K562 (cell line): ENCODE results near the gene HPCAL1. TPM values are rescaled to one million over a fixed set of nuclear protein-coding genes. Genes with fewer than 3 reads are reported as not detected.

ENCODE experiments used
- BMI1 ChIP-seq: fragments of 150-350 bp; IDR thresholded peaks from 2 replicates; pipeline ENCODE4 v1.6.1; 2014; ENCODE audit warnings: low read length
- CBFB ChIP-seq: sonication (generic); formaldehyde crosslinking; IDR thresholded peaks from 2 replicates; pipeline ENCODE4 v1.4.0; 2020; ENCODE audit warnings: mild to moderate bottlenecking, missing genetic modification reagents
- KAT8 ChIP-seq: fragments of 450-650 bp; IDR thresholded peaks from 2 replicates; pipeline ENCODE4 v1.6.1; 2016; ENCODE audit warnings: low read depth, mild to moderate bottlenecking
- KDM5B ChIP-seq: fragments of 200-600 bp; sonication (generic); IDR thresholded peaks from 2 replicates; pipeline ENCODE4 v1.6.1; 2012; ENCODE audit warnings: low read depth, mild to moderate bottlenecking, moderate library complexity, low read length, control low read depth, inconsistent platforms; ENCODE audit not compliant: insufficient replicate concordance
- MYNN ChIP-seq, 2 experiments: sonication (generic); formaldehyde crosslinking in 1 of 2; IDR thresholded peaks; 2 replicates each; pipeline versions ENCODE4 v1.5.0 to v1.6.1; 2016 to 2020; ENCODE audit warnings: antibody characterized with exemption in 1 of 2, missing genetic modification reagents in 1 of 2
- SRSF1 ChIP-seq: fragments of 200-400 bp; formaldehyde crosslinking; IDR thresholded peaks from 2 replicates; pipeline ENCODE4 v1.6.1; 2017; ENCODE audit warnings: mild to moderate bottlenecking, low read depth, low read length, moderate library complexity
- ZNF584 ChIP-seq: fragments of 200-800 bp; sonication (Bioruptor generic); IDR thresholded peaks from 2 replicates; pipeline ENCODE4 v1.6.1; 2016; ENCODE audit warnings: low read depth, mild to moderate bottlenecking, missing genetic modification characterization, missing compliant biosample characterization
- polyA plus RNA-seq, 8 experiments: library from polyadenylated mRNA; depleted of rRNA in 4 of 8; stranded (reverse) in 5 of 8; unstranded in 3 of 8; fragments of >200 nt; fragmentation: Nextera tagmentation in 2 of 8; fragmentation: Illumina TruSeq in 1 of 8; extraction: Ambion mirVana in 2 of 8; extraction: Trizol in 1 of 8; gene quantifications; 2 replicates each; pipeline versions ENCODE4 v1.2.1 to v1.2.3, GENCODE V29; 2011 to 2014; ENCODE audit warnings: inconsistent platforms in 1 of 8, missing spikeins in 1 of 8
- total RNA-seq, 7 experiments: library from RNA; depleted of rRNA in 6 of 7; stranded (reverse); fragments of >200 nt in 6 of 7; fragmentation: Illumina TruSeq in 2 of 7; extraction: Trizol in 2 of 7; gene quantifications; 2 replicates each; pipeline versions ENCODE4 v1.2.1 to v1.2.3, GENCODE V29; 2011 to 2021; ENCODE audit warnings: low replicate concordance in 1 of 7
- TF ChIP-seq, protein P1 (sequence below): fragments of 450-650 bp; IDR thresholded peaks from 2 replicates; pipeline ENCODE4 v1.6.1; 2017; ENCODE audit warnings: antibody characterized with exemption, mild to moderate bottlenecking
- TF ChIP-seq, protein P2 (sequence below): sonication (generic); formaldehyde crosslinking; IDR thresholded peaks from 2 replicates; pipeline ENCODE4 v1.8.1; 2023; ENCODE audit warnings: missing genetic modification reagents, mild to moderate bottlenecking, borderline replicate concordance
- TF ChIP-seq, protein P3 (sequence below): fragments of 250-450 bp; sonication (Bioruptor Pico); IDR thresholded peaks from 2 replicates; pipeline ENCODE4 v1.8.0; 2021; ENCODE audit warnings: mild to moderate bottlenecking, moderate library complexity
- TF ChIP-seq, protein P4 (sequence below), 2 experiments: IDR thresholded peaks in 1 of 2; conservative IDR thresholded peaks in 1 of 2; 2 replicates each; pipeline ENCODE4 v1.6.1; 2016; ENCODE audit warnings: low read depth in 2 of 2, mild to moderate bottlenecking in 1 of 2, missing compliant biosample characterization in 1 of 2, missing genetic modification characterization in 1 of 2, moderate library complexity in 1 of 2

HPCAL1 gene
- total and polyA plus RNA-seq, 9 of the 15 experiments (the other 6 are each of a cell fraction or from before 2014, with no cell fraction given), result 2.7 to 65.5 (median 23.9) TPM

DNA sequence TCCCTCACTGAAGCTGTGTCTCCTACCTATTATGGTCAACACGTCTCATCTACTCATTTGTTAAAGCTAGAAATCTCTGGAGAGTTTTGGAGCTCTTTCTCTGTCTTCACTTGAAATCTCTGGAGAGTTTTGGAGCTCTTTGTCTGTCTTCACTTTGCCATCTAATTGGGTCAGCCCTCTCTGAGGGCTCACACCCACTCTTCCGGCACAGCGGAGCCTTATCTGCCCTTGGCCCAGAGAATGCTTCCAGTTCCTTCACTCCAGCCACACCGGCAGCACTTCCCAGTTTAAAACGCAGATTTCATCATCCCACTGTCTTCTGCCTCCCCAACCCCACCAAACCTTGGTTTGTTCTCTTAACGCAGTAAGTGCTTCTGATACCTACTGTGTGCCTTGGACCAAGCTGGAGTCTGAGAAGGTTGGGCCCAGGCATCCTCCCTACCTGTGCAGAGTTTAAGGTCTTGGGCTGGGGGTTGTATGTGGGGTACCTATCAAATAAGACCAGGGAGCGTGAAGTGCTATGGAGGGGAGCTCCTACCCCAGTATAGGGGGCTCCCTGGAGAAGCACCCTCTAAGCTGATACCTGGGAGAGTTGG, 5.0 kb downstream of the HPCAL1 start (continued):
- TF ChIP-seq, protein P1, sequence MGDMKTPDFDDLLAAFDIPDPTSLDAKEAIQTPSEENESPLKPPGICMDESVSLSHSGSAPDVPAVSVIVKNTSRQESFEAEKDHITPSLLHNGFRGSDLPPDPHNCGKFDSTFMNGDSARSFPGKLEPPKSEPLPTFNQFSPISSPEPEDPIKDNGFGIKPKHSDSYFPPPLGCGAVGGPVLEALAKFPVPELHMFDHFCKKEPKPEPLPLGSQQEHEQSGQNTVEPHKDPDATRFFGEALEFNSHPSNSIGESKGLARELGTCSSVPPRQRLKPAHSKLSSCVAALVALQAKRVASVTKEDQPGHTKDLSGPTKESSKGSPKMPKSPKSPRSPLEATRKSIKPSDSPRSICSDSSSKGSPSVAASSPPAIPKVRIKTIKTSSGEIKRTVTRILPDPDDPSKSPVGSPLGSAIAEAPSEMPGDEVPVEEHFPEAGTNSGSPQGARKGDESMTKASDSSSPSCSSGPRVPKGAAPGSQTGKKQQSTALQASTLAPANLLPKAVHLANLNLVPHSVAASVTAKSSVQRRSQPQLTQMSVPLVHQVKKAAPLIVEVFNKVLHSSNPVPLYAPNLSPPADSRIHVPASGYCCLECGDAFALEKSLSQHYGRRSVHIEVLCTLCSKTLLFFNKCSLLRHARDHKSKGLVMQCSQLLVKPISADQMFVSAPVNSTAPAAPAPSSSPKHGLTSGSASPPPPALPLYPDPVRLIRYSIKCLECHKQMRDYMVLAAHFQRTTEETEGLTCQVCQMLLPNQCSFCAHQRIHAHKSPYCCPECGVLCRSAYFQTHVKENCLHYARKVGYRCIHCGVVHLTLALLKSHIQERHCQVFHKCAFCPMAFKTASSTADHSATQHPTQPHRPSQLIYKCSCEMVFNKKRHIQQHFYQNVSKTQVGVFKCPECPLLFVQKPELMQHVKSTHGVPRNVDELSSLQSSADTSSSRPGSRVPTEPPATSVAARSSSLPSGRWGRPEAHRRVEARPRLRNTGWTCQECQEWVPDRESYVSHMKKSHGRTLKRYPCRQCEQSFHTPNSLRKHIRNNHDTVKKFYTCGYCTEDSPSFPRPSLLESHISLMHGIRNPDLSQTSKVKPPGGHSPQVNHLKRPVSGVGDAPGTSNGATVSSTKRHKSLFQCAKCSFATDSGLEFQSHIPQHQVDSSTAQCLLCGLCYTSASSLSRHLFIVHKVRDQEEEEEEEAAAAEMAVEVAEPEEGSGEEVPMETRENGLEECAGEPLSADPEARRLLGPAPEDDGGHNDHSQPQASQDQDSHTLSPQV, result peak; percentile 51; the same call in 1 of the 2 replicates
- TF ChIP-seq KAT8 (no peak), ZNF584 (CRISPR knock-in tag) (0 out of 2 replicates have a peak, but pooled peaks have one; percentile 61), MYNN (IDR thresholded peaks at IDR 0.05) (0 out of 2 replicates have a peak, but pooled peaks have one; percentile 48), MYNN (CRISPR knock-in tag; IDR thresholded peaks at IDR 0.05) (no peak), KDM5B (no peak), CBFB (no peak), BMI1 (no peak), SRSF1 (no peak)
- TF ChIP-seq, protein P2, sequence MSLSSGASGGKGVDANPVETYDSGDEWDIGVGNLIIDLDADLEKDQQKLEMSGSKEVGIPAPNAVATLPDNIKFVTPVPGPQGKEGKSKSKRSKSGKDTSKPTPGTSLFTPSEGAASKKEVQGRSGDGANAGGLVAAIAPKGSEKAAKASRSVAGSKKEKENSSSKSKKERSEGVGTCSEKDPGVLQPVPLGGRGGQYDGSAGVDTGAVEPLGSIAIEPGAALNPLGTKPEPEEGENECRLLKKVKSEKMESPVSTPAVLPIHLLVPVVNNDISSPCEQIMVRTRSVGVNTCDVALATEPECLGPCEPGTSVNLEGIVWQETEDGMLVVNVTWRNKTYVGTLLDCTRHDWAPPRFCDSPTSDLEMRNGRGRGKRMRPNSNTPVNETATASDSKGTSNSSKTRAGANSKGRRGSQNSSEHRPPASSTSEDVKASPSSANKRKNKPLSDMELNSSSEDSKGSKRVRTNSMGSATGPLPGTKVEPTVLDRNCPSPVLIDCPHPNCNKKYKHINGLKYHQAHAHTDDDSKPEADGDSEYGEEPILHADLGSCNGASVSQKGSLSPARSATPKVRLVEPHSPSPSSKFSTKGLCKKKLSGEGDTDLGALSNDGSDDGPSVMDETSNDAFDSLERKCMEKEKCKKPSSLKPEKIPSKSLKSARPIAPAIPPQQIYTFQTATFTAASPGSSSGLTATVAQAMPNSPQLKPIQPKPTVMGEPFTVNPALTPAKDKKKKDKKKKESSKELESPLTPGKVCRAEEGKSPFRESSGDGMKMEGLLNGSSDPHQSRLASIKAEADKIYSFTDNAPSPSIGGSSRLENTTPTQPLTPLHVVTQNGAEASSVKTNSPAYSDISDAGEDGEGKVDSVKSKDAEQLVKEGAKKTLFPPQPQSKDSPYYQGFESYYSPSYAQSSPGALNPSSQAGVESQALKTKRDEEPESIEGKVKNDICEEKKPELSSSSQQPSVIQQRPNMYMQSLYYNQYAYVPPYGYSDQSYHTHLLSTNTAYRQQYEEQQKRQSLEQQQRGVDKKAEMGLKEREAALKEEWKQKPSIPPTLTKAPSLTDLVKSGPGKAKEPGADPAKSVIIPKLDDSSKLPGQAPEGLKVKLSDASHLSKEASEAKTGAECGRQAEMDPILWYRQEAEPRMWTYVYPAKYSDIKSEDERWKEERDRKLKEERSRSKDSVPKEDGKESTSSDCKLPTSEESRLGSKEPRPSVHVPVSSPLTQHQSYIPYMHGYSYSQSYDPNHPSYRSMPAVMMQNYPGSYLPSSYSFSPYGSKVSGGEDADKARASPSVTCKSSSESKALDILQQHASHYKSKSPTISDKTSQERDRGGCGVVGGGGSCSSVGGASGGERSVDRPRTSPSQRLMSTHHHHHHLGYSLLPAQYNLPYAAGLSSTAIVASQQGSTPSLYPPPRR (CRISPR knock-in tag), result no peak
- TF ChIP-seq, protein P3, sequence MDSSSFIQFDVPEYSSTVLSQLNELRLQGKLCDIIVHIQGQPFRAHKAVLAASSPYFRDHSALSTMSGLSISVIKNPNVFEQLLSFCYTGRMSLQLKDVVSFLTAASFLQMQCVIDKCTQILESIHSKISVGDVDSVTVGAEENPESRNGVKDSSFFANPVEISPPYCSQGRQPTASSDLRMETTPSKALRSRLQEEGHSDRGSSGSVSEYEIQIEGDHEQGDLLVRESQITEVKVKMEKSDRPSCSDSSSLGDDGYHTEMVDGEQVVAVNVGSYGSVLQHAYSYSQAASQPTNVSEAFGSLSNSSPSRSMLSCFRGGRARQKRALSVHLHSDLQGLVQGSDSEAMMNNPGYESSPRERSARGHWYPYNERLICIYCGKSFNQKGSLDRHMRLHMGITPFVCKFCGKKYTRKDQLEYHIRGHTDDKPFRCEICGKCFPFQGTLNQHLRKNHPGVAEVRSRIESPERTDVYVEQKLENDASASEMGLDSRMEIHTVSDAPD (CRISPR knock-in tag), result no peak
- TF ChIP-seq, protein P4, sequence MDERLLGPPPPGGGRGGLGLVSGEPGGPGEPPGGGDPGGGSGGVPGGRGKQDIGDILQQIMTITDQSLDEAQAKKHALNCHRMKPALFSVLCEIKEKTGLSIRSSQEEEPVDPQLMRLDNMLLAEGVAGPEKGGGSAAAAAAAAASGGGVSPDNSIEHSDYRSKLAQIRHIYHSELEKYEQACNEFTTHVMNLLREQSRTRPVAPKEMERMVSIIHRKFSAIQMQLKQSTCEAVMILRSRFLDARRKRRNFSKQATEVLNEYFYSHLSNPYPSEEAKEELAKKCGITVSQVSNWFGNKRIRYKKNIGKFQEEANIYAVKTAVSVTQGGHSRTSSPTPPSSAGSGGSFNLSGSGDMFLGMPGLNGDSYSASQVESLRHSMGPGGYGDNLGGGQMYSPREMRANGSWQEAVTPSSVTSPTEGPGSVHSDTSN (CRISPR knock-in tag; IDR thresholded peaks at IDR 0.05; ENCODE audit: low read depth), result no peak
- TF ChIP-seq, protein P4 (tag; conservative IDR thresholded peaks at IDR 0.05; ENCODE audit: low read depth), result peak; percentile 42; the same call in 1 of the 2 replicates
